NCI-H187 (cell line): ENCODE results near the gene PICK1.
"Not testable (repeated sequence)": the region's sequence is repeated elsewhere in the genome, so short reads cannot be mapped to it uniquely, and the experiment has no call there.

Experiments
- DNase-seq, 2 experiments: peaks; one replicate each; lab custom pipeline; 2025; lab: John Stamatoyannopoulos, UW

Gene PICK1

GRCh38 chr22:38114484-38115398 lies 57.5 kb downstream of the PICK1 start:
- peak; percentile 11 to 17 for DNase-seq

DNA sequence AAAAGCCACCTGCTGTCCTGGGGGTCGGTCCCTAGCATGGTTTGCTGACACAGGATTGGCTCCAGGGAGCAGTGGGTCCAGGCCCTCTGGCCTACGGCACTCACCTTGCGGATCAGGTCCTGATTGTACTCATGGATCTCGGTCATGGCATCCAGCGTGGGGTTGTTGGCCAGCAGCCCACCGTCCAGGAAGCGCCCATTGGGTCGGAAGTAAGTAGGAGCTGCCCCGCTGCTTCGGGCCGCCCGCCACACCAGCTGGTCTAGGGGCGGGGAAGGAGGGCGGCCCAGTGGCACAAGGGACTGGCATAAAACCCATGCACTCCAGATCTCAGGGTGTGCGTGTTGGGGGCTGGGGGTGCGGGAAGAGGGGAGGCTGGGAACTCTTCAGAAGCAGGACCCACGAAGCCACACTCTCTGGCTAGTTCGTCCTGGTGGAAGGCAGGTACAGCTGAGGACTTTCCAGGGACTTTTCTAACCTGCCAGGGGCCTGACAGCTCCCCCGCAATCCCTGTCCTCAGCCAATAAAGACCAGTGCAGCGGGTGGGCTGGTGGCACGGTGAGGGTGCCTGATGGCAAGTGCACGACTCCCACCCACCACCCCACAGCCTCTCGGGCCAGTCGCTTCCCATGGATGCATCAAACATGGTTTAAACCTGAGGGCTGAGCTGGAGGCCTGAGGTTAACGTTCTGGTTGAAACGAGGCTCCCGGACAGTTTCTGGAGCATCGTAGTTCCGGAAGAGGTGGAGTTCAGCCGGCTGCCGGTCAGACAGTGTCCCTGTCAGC lies 58.4 kb downstream of the PICK1 start:
- no peak for DNase-seq

DNA sequence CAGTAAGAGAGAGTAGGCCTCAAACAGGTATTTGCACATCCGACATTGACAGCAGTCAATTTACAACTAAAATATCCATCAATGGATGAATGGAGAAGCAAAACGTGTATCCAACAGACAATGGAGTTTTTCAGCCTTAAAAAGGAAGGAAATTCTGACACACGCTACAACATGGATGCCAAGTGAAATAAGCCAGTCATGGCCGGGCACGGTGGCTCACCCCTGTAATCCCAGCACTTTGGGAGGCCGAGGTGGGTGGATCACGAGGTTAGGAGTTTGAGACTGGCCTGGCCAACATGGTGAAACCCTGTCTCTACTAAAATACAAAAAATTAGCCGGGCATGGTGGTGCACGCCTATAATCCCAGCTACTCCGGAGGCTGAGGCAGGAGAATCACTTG lies 60.4 kb downstream of the PICK1 start:
- not testable (repeated sequence) for DNase-seq

- no peak for DNase-seq
Observed at GRCh38 chr22:38118182-38118581, 61.0 kb downstream of the PICK1 start.

GRCh38 chr22:38118747-38119146 lies 61.5 kb downstream of the PICK1 start:
- DNase-seq: not testable (repeated sequence)

DNA sequence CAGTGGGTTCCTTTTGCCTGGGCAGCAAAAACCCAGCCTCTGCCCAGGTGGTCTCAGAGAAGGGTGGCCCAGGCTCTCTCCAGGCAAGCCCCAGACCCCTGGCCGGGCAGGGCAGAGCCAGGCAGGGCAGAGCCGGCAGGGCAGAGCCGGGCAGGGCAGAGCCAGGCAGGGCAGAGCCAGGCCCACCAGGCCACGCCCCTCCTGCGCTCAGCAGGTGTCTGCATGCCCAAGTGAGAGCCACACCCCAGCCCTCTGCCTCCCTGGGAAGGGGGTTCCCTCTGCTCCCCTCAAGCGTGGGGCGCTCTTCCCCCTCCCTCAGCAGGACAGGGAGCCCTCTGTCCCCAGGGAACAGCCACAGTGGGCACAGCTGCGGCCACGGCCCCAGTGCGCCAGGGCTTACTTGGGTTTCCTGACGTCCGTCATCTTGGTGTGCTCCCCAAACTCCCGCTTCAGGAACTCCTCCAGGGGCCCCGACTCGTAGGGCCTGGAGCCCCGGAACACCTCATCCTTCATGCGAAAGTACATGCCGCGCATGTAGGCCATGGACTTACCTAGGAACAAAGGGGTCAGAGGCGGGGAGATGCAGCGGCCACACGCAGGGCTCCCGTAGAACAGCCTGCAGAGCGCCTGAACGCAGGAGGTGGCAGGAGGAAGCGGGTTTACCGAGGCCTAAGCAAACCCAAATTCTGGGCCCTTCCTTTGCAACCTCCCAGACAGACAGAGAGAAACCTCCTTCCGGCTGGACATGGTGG lies 63.3 kb downstream of the PICK1 start:
- no peak for DNase-seq

DNA sequence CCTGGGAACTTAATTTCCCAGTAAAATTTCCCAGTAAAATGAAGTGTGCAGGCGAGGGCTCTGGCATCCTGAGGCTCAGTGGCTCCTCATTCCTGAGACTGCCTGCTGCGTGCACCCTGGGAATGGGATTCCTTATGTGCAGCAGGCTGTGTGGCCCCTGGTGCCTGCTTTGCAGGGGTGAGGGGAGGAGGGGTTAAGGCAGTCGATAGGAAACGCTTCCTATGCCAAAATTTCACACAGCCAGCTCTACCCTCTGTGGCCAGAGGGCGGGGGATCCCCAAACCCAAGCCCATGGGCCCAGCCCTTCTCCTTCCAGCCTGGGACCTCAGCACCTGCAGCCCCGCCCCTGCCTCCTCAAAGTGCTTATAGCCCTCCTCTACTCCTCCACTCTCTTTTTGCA lies 65.4 kb downstream of the PICK1 start:
- no peak for DNase-seq

GRCh38 chr22:38124236-38124974 lies 67.2 kb downstream of the PICK1 start:
- no peak for DNase-seq

DNA sequence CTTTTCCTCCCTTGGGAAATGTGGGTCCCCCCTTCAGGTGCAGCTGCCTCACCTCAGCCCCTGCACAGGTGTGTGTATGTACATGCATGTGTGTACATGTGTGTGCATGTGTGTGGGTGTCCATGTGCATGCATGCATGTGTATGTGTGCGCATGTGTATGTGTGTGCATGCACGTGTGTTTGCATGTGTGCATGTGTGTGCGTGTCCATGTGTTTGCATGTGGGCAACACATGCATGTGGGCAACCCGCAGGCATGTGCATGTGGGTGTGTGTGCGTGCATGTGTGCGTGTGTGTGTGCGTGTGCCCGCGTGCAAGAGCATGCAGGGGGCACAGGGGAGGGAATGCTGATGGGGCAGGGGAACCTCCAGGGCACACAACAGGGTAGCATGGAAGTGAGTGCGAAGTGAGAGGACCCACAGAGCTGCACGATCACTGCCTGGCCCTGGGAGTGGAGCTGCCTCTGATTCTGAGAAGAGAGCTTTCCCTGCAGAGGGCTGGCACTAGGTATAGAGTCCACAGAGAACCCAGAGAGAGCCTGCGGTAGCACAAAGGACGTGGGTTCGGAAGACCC lies 67.9 kb downstream of the PICK1 start:
- DNase-seq: no peak
